Thoracic aorta endothelial cell (primary cell): ENCODE measurements around the gene CYB5RL. TPM values are rescaled to one million over a fixed set of nuclear protein-coding genes. Genes with fewer than 3 reads are reported as not detected.

Experiments used
- total RNA-seq: library from RNA; depleted of rRNA; stranded (reverse); fragments of >200 nt; gene quantifications from 2 replicates; pipeline ENCODE4 v1.2.3, GENCODE V29; 2012

CYB5RL gene, protein sequence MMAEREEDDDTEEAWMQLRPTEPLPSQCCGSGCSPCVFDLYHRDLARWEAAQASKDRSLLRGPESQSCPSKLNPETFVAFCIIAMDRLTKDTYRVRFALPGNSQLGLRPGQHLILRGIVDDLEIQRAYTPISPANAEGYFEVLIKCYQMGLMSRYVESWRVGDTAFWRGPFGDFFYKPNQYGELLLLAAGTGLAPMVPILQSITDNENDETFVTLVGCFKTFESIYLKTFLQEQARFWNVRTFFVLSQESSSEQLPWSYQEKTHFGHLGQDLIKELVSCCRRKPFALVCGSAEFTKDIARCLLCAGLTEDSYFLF
- total RNA-seq, result 7.6 and 8.0 TPM in 2 replicates

GRCh38 chr1:54199765-54200518 is at the start of gene CYB5RL, which contains the start of gene MRPL37:
TSS of gene CYB5RL (minus strand) at chr1:54200030. CDS start at chr1:54195616, 4,414 bp downstream.
TSS of gene MRPL37 (plus strand) at chr1:54200167. CDS start at chr1:54200244, 77 bp downstream.

GRCh38 chr1:54152696-54153095 is 47.1 kb downstream of the CYB5RL start, which contains the start of gene CDCP2:
TSS of gene CDCP2 (minus strand) at chr1:54153000. CDS start at chr1:54152922, 78 bp downstream.

Other genes starting within 250 kb of the CYB5RL start
- not detected in 2 replicates for gene LDLRAD1, start 181.8 kb downstream of the CYB5RL start, total RNA-seq
- 149 and 191 TPM in 2 replicates for gene TMEM59, start 146.8 kb downstream of the CYB5RL start, total RNA-seq
- gene TCEANC2, start 146.4 kb downstream of the CYB5RL start, total RNA-seq, result 3.2 and 4.0 TPM in 2 replicates
- not detected in 2 replicates for gene CDCP2, start 47.0 kb downstream of the CYB5RL start, total RNA-seq
- gene MRPL37, start 137 bp upstream of the CYB5RL start, total RNA-seq, result 117 and 128 TPM in 2 replicates
- 27.3 and 31.1 TPM in 2 replicates for gene SSBP3, start 206.4 kb upstream of the CYB5RL start, total RNA-seq